Inferior parietal cortex (tissue), 1 donor: ENCODE measurements around the gene TTC4.

ENCODE experiments used
- DNase-seq: peaks from one replicate; pipeline ENCODE4 v3.0.0-alpha.2; 2016; ENCODE audit errors: extremely low spot score

The TTC4 gene, protein sequence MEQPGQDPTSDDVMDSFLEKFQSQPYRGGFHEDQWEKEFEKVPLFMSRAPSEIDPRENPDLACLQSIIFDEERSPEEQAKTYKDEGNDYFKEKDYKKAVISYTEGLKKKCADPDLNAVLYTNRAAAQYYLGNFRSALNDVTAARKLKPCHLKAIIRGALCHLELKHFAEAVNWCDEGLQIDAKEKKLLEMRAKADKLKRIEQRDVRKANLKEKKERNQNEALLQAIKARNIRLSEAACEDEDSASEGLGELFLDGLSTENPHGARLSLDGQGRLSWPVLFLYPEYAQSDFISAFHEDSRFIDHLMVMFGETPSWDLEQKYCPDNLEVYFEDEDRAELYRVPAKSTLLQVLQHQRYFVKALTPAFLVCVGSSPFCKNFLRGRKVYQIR

DNA sequence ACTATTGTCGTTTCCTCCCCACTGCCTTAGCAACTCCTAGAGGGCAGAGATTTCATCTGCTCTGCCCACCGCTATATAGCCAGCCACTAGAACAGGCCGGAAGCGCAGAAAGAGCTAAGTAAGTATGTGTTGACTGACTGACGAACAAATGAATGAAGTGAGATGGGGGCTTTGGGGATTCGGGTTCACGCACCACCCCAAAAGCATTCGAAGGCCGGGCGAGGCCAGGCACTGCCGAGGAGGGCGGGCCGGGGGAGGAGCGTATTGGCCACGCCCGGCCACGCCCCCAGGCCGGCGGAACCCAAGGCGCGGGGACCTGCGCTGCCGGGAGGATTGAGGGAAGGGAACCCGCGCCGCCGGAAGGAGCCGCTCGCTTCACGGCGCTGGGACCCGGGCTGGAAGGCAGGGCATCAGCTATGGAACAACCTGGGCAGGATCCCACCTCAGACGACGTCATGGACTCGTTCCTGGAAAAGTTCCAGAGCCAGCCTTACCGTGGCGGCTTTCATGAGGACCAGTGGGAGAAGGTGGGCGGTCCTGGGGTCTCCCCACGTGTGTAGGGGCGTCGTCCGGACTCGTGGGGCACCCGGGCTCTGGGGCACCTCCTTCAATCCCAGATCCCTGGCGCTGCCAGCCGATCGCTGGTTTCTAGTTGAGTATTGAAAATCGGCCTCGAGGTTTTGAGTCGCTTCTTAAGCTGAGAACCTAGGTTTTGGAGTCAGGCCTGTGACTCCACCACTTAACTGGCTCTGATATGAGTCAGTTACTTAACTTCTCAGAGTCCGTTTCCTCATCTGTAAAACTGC is at the start of gene TTC4:
Gene TTC4 (plus strand): TSS at position 369 of the 806 bp plus-strand sequence. CDS start 48 bp downstream, at position 417.
- peak; percentile 87 for DNase-seq

DNA sequence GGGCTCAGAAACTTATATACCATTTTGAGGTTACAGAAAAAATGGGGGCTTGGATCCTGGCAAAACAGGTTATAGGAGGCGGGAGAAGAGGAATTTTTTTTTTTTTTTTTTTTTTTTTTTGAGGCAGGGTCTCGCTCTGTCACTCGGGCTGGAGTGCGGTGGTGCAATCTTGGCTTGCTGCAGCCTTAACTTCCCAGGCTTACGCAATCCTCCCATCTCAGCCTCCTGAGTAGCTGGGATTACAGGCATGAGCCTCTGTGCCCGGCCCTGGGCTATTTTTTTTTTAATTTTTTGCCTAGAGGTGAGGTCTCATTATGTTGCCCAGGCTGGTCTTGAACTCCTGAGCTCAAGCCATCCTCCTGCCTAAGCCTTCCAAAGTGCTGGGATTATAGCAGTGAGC is 49.3 kb upstream of the TTC4 start:
- no peak for DNase-seq

DNA sequence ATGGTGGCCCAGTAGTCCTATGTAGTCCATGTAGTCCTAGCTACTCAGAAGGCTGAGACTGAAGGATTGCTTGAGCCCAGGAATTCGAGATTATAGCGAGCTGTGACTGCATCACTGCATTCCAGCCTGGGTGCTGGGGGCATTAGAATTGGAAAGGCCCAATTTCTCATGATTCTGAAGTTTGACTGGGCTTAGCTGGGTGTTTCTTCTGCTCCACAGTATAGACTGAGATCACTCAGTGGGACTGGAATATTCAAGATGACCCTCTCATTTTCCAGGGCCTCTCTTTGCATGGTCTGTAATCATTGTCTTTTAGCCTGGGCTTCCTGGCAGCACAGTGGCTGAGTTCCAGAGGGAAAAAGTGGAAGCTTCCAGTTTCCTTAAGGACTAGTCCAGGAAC is 47.9 kb upstream of the TTC4 start:
- no peak for DNase-seq

DNA sequence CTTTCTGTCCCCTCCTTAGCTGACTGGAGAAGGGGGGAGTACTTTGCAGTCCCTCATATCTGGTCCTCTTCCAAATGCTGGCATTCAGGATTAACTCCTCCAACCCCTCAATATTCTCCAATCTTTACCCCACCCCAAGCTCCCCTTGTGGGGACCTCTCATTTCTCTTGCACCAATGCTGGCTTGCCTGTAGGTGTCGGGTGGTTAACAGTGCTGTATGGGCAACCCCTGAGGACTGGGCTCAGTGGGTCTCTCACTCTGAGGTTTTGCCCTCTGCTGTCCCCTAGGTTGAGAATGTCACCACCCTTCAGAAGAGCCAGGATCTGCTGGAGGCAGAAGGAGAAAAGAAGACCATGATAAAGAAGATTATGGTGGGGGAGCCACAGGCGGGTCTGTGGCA is 47.1 kb upstream of the TTC4 start:
- no peak for DNase-seq

DNA sequence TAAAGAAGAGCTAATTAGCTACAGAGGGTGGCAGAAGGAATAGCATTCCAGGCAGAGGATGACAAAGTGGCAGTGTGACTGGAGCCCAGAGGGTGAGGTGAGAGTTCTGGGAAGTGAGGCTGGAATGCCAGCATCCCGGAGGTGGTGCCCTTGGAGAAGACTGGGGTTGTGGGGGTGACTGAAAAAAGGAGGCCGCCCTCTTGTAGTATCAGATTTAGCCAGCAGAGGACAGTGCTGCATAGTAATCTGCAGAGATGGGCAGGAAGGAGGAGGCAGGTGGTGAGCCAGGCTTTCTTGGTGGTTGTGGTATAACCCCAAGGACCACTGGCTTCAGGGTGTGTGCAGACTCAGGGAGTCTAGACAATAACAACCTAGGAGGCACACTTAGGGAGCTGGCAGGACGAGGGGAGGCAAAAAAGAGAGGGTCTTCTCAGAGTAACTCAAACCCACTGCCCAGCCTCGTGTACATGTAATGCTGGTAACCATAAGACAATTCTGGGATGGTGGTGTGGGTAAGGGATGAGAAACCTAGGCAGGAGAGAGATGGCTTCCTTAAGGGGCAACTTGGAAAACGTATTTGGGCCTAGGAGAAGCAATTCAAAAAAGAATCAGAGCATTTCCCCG is 43.6 kb upstream of the TTC4 start:
- no peak for DNase-seq

DNA sequence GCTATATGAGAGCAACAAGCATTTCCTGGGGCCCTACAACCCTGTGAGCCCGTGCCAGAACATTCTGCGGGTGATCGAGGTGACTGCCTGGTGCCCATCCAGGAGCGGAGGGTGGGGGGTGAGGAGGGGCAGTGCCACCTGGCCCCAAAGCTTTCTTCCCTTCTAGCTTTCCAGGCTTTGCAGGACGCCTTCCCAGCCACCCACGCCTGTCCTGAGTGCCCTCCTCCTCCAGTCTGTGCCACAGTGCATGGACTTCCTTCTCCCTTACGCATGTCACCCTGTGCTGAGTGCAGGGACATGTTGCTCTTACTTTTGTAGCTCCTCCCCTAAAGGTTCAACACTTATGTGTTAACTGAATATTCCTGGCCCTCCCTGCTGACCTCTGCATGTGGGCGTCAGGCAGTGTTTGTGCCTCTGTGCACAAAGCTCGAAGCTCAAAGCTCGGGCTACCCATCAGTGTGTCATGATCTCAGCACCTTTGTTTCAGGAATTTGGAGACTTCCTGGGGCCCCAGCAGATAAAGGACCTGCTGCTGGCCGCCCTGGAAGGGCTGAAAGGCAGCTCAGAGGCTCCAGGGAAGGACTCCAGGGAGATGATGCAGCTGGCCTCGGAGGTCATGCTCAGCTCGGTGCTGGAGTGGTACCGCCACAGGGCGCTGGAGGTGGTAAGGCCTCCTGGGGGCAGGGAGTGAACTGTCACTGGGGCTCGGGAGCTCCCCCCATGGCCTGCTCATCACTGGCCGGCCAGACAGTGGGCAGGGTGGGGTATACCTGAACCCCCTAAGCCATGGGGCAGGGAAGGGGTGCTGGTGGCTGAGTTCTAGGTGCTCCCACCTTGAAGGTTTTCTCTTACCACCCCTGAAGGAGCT is 36.7 kb upstream of the TTC4 start:
- no peak for DNase-seq

DNA sequence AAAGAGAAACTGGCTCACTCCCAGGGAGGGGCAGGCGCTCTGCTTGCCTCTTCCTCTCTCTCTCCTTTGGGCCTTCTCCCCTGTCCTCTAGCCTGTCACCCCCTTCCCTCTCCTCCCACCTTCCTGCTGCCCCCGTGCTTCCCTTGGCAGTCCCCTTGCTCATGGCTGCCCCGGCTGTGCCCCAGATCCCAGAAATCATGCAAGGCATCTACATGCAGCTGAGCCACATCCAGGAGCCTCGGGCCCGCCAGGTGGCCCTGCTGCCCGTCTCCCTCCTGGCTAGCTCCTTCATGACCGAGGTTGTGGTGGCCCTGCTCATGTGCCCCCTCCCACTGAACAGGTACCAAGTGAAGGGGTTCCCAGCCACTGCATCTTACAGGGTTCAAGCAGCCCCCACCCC is 36.0 kb upstream of the TTC4 start:
- no peak for DNase-seq

DNA sequence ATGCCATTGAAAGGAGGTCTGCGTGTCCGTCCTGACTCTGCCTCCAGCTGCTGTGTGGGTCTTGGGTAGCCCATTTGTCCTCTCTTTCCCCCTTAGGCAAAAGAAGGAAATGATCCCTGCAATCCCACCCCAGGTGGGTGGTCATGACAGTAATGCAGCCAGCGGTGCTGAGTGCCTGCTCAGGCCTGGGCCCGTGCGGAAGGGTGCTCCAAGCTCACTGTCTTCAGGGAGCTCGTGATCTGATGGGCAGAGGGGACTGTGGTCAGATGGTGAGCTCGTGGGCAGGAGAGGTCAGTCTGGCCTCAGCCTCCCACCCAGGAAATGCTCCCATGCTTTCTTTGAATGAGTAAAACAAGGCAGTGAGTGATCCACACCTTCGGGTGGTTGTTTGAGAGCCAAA is 35.3 kb upstream of the TTC4 start:
- no peak for DNase-seq

DNA sequence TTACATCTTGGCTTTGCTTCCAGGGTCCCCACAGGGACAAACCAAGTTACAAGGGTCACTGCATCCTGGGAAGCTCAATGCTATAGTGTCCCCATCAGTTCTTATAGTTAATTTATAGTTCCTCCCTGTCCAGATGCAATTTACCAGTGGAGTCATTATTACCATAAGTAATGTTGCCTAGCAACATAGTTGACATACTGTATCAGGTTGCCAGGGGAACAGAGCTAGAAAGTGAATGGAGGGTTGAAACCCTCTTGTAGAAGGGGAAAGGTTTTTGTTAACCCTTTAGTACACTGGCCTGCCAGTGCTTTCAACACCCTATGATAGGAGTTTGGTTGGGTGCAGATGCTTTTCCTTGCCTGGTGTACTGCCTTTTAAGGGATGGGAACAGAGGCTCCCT is 34.3 kb upstream of the TTC4 start:
- DNase-seq, result no peak

DNA sequence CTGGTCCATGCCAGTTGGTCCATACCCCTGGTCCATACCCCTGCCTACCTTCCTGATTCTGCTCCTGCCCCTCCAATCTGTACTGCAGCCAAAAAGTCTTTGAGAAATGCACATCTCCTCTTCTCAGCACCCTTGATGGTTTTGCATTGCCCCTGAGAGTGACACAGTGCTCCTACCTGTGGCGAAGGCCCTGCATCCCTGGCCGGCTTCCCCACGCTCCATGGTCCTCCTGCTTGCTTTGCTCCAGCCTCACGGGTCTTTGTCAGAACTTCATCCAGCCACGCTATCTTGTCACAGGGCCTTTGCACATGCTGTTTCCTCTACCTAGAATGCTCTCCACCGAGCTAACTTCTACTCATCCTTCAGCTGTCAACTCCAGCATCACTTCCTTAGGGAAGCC is 32.2 kb upstream of the TTC4 start:
- DNase-seq, result no peak

DNA sequence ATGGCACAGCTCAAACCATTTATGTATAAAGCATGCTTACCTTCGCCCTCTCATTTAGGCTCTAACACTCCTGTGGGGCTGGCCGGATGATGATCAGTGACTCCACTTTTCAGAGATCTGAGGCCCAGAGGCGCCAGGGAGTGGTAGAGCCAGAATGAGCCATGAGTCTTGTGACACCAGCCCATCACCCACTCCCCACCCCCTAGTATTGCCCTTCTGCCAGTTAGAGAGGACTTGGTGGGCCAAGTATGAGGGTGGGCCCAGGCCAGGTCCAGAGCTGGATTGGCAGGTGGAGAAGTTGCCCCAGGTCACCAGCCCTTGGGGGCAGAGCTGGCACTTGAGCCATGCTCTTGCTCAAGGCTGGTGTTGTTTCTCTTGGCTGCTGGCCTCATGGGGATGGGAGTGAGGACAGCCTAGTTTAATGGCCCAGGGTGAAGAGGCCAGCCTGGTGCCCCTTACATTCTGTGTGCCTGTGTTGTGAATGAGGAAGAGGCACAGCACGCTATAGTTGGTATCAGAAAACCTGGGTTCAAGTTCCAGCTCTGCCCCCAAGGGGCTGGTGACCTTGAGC is 30.2 kb upstream of the TTC4 start:
- DNase-seq, result no peak

DNA sequence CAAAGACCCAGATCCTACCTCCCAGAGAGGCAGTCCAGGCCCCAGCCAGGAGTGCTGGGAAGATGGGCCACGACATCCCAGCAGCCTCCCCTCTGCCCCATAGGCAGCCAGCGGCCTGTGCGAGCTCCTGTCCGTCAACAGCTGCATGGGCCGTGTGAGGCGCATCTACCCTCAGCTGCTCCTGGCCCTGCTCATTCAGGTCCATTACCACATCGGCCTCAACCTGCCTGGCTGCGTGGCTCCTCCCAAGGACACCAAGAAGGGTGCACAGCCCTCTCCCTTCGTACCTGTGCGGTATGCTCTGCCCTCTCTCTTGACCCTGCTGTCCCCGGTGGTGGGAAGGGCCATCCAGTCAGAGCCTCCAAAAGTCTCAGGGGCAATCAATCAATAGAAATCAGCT is 29.5 kb upstream of the TTC4 start:
- no peak for DNase-seq

DNA sequence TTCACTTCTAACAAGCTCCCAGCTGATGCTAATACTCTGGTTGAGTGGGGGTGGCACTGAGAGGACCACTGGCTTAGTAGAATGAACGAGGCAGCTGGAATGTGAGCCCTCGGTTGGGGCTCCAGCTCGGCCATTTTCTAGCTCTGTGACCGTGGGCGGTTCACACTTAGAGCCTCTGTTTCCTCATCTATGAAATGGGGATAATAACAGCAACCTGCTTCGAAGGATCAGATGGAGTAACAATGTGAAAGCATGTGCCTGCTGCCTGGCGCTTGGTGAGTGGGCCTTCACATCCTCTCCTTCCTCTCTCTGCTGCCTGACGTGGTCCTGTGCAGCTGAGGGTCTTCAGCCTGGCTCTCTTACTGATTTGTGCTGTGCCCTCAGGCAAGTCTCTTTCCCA is 20.9 kb upstream of the TTC4 start:
- DNase-seq, result no peak

DNA sequence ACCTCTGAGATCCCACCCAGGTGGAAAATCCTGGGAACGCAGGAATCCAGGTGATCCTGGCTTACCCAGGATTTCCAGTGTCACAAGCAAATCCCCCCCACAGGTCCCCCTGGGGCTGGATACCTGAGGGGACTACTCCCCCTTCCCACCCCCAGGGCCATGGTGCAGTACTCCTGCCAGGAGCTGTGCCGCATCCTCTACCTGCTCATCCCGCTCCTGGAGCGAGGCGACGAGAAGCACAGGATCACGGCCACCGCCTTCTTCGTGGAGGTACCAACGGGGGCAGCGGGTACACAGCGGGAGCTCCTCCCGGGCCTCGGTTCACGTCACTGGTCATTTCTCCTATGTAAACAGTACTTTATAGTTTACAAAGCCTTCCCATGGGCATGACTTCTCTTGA is 20.4 kb upstream of the TTC4 start:
- no peak for DNase-seq

DNA sequence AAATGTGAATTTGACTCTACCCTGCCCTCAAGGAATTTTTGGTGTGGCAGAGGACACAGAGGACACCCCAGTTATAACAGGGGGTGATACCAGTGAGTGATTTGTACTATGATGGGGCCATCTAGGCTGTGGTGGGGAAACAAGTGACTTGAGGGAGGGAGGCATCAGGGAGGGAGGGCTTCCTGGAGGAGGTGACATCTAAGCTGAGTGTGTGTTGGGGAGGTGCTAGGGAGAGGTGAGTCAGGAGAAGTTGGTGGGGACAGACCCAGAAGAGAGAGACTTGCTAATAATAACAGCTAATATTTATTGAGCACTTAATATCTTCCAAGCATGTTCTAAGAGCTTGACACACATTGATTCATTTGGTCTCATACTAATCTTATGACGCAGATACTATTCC is 19.9 kb upstream of the TTC4 start:
- no peak for DNase-seq

DNA sequence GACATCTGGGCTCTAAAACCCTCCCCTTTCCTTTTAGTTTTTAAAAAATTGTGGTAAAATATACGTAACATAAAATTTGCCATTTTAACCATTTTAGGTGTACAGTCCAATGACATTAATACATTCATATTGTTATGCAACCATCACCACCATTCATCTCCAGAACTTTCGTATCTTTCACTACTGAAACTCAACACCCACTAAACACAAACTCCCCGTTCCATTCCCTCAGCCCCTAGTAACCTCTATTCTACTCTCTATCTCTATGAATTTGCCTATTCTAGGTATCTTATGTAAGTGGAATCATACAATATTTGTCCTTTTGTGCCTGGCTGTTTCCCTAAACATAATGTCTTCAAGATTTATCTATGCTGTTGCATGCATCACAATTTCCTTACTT is 19.4 kb upstream of the TTC4 start:
- no peak for DNase-seq

DNA sequence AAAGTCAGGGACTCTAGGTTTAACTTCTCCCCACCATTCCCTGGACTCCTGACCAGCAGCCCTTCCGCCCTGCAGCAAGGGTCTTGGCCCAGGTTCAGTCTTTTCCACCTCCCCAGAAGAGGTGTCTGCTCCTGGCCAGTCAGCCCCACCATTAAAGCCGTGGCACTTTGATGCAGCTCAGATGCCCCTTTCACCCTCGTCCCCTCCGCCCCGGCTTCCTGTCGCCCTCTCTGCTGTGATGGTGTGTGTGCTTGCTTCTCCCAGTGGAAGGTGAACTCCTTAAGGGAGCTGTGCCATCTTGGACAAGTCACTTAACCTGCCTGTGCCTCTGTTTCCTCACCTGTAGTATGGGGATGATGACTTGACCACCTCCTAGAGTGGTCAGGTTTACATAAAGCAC is 17.8 kb upstream of the TTC4 start:
- no peak for DNase-seq

DNA sequence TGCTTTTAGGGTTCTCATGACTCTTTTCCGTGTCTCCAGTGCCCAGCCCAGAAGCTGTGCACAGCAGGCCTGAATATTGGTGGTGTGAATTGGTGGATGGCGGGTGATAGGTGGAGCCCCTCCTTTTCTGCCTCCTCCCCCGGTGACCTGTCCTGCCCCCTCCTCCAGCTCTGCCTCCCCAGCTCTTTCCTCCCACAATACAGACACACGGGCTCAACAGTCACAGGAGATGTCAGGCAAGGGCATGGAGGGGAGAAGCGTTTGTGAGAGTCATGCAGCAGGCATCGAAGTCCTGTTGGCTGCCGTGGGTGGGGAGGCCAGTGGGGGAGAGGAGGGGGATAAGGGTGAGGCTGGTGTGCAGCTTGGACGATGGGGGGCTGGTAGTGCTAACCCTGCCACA is 17.3 kb upstream of the TTC4 start:
- no peak for DNase-seq

DNA sequence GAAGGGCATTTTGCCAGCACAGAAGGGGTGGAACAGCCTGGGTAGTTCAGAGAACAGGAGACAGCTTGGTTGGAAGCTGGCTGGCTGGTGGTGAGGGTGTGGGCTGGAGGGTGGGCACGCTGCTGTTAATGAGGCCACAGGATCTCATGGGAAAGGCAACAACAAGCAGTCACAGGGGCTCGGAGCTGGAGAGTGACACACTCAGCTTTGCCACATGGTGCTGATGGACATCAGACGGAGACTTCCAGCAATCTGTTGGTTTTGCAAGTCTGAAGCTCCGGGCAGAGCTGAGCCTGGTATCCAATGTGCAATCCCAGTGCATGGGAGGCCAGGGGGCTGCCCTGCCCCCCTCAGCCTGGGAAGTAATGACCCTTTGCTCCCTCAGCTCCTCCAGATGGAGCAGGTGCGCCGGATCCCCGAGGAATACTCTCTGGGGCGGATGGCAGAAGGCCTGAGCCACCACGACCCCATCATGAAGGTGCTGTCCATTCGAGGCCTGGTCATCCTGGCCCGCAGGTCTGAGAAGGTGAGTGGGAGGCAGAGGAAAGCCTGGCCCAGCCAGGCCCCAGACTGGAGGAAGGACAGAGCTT is 15.6 kb upstream of the TTC4 start:
- DNase-seq, result no peak

DNA sequence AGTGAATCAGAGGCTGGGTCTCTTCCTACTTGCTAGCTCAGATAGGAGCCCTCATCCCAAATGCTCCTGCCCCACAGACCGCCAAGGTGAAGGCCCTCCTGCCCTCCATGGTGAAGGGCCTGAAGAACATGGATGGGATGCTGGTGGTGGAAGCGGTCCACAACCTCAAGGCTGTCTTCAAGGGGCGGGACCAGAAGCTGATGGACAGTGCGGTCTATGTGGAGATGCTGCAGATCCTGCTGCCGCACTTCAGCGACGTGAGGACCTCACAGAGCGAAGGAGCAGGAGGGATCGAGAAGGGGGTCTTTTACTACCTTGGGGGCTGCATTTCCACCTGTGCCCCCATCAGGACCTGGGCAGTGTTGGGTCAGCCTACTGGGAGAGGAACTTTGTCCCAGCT is 14.6 kb upstream of the TTC4 start:
- no peak for DNase-seq

DNA sequence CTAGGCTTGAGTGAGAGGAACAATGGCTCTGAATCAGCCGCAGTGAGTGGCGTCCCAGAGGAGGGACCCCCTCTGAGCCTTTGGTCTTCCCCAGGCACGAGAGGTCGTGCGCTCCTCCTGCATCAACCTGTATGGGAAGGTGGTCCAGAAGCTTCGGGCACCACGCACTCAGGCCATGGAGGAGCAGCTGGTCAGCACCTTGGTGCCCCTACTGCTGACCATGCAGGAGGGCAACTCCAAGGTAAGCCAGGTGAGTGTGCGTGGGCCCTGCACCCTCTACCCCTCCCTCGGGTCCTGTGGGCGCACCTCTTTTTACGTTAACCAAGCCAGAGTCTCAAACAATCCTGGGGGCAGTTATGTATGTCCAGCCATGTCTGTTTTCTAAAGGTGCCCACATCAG is 13.7 kb upstream of the TTC4 start:
- DNase-seq, result no peak
